Fibroblast of pulmonary artery (primary cell): ENCODE measurements around the gene ADAMTS12.

Source experiments
- DNase-seq: peaks from one replicate; pipeline ENCODE4 v3.0.0-alpha.2; 2010; ENCODE audit warnings: low read depth
- H3K4me3 ChIP-seq: replicated peaks from 2 replicates; pipeline ENCODE4 v1.5.1; 2011; ENCODE audit warnings: low read depth, mild to moderate bottlenecking, control low read depth, low read length, moderate library complexity
- CTCF ChIP-seq: IDR thresholded peaks from 2 replicates; pipeline ENCODE4 v1.5.1; 2011; ENCODE audit warnings: mild to moderate bottlenecking, control low read depth, low read length, inconsistent platforms; ENCODE audit errors: missing control alignments

Gene ADAMTS12

GRCh38 chr5:33474931-33475499, 416.8 kb downstream of the ADAMTS12 start:
- no peak for TF ChIP-seq CTCF
- H3K4me3 ChIP-seq: no peak overlapping the region
- DNase-seq: no peak

- TF ChIP-seq CTCF: no peak
- no peak for DNase-seq
- no peak overlapping the region for H3K4me3 ChIP-seq
These were observed 417.8 kb downstream of the ADAMTS12 start for GRCh38 chr5:33474004-33474403.
